NCI-H1417 (cell line): ENCODE results near the gene EXOC4.
"Not testable (repeated sequence)": the region's sequence is repeated elsewhere in the genome, so short reads cannot be mapped to it uniquely, and the experiment has no call there.

Experiments used
- DNase-seq, 3 experiments: peaks; one replicate each; lab custom pipeline; 2025; lab: John Stamatoyannopoulos, UW

EXOC4 gene

DNA sequence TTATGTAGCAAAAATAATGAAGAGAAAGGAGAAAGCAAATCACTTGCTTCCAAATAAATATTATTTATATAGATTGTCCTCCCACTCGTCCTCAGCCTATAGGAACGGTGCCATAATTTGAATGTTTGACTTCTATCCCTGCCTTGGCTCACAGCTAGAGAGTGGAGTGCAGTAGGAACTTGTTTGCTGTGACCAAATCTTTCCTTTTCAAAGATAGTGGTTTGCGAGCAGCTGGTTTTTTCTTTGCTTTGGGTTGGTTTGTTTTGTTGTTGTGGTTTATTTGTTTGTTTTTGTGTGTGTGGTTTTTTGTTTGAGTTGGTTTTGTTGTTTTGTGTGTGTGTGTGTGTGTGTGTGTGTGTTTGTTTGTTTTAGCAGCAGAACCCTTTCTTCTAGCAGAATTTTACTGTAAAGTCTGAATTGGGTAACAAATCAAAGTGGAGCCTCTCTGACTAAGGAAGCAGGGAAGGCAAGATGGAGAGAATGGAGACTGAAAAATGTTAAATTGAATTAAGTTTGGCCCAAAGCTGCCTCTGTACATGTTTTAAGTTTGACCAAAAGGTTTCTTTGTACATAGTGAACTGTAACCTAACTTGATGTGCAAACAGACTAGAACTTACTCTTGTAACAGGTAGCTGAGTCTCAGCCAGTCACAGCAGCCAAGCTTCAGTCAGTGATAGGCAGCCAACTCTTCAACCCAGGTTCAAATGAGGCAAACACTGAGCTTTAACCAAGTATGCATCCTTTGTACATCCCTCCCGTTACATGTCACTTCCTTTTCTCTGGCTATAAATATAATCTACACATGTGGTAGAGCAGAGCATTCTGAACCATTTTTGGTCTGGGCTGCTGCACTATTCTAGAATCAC is 724.8 kb downstream of the EXOC4 start:
- DNase-seq = no peak

DNA sequence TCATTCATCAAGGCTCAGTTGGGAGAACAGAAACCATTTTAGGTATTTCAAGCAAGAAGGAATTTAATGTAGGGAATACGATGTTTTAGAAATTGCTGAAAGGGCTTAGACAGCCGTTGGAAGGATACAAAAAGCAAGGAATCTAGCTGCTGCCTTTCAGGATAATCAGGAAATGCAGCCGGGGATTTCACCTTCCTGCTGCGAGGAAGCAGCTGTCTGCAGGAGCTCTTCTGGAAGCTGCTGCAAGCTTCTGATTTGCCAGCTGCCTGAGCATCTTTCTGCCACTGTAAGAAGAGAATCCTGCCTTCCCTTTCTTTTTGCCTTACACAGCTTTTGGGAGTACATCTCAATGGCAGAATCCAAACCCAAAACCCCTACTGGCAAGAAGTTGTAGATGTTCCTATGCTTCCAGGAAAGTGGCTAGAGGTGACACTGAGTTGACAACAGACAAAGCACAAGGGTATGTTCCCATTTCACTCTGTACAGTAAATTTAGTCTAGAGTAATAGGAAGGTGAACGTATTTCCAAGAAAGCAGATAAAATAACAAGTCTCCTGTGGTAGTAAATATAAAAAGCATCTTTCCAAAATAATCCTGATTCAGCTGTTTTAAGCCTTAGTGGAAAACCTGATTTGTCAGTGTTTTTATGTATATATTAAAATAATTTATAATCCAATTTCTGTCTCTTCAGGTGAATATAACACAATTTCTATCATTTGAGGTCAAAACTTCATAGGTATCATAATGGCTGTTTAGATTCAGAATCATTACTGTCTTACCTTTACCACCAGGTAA is 725.8 kb downstream of the EXOC4 start:
- DNase-seq = no peak

DNA sequence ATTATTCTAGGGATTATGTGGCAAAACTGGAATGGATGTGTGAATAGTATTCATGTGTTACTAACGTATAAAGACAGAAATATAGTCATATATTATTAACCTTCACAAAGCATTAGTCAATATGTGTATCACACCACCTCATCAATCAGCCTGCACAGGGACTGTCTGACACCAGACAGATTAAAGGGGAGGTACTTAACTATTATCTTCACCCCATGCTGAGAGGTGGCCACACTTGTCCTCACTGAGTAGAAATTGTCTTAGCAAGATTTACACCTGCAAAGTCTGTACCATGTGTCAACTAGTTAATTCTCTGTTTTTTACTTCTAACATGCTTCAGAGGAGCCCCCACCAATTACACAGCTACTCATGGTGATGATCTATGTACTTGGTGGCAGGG is 727.9 kb downstream of the EXOC4 start:
- peak in 2 of 3 experiments; percentile 64 to 93 for DNase-seq

DNA sequence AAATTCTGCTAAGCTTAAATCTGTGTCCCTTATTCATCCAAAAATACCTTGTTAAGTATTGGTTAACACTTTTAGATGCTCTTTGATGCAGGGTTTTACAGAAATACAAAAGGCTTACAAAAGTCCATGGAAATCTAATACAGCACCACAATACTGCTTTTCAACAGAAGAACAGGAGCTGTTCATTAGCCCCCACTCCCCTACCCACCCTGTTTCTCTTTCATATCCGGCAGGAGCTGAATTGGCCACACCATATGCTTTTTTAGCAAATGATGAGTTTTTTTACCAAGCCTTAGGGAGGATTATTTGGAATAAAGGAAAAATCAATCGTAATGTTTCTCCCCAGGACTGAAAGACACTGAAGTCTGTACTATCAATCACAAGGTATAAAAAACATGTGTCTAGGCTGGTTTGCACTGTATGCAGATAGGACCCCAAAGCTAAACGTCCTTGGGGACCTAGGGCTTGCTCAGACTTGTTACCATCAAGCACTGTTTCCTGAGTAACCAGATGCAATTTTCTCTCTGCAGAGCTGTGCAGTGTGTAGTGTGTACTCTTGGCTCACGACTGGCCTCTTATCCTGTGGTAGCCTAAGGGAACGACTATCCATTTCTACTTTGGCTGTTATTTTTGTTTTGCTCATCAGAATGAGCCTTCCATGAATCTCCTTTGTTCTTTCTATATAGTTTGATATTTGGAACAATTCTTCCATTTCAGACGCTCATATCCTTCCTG is 731.0 kb downstream of the EXOC4 start:
- peak; percentile 48 to 89 (median 76) for DNase-seq

DNA sequence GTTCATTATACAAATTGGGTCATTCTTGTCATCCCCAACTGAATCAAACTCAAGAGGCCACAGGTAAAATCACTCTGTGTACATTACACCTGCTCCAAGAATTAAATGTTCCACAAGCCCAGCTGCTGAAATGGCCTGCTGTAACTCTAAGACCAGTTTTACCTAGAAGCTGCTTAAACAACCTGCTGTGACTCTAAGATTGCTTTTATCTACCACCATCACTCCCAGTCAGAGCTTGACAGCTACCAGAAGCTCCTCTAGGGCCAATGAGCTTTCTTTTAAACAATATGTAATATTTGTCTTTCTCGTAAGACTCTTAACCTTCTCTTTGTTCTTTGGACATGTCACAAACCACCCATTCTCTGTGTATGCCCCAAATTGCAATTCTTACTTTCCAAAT is 732.4 kb downstream of the EXOC4 start:
- no peak for DNase-seq

DNA sequence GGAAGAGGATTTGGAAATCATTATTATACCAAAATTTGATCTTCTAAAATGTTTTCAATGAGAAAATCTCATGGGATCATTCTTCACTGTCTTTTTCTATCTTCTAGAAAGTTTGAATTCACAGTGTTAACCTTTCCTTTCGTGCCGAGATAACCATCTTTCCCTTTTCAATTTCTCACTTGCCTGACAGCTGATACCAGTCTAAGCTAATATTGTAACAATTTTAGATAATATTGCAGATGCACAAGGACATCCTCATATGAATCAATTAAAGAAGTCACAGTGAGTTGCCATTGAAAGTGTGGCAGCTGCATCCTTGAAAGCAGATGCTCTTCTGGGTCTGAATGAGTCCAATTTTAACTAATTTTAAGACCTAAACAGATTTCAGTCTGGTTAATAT is 734.7 kb downstream of the EXOC4 start:
- DNase-seq = no peak

DNA sequence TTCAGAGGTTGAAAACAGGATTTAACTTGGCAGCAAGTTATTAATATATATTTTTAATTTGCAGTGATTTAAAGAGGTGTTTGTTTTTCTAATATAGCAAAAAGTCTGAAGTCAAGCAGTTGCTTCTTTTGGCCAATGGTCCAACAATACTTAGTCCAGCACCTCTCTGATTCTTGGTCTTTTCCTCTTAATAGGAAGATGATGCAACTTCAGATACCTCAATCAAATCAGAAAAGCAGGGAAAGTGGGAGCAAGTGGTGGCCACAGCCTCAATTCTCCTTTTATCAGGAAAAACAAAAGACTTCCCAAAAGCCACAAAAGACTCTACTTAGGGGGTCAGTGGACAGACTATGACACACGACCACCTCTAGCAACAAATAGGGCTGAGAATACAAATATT is 740.7 kb downstream of the EXOC4 start:
- DNase-seq = no peak

DNA sequence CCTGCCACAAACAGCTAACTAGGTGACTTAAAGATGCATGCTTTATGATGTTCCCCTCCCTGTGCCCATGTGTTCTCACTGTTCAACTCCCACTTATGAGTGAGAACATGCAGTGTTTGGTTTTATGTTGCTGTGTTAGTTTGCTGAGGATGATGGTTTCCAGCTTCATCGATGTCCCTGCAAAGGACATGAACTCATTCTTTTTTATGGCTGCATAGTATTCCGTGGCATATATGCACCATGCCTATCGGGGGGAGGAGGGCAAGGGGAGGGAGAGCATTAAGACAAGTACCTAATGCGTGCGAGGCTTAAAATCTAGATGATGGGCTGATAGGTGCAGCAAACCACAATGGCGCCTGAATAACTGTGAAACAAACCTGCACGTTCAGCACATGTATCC is 741.2 kb downstream of the EXOC4 start:
- DNase-seq = not testable (repeated sequence)

DNA sequence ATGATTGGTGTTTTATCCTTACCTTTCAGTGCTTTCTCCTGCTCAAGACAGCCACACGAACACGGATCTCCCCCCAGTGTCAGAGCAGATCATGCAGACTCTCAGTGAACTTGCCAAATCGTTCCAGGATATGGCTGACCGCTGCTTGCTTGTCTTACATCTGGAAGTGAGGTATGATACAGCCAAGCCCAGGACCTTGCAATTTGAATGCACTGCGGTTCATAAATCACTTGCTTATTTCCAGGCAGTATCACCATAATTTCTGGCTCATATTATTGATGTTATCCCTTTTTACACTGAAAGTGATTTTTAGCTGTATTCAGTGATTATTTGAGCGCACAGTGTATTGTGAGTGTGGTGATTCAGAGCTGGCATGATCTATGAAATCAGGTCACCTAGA is 744.6 kb downstream of the EXOC4 start:
- DNase-seq = no peak

DNA sequence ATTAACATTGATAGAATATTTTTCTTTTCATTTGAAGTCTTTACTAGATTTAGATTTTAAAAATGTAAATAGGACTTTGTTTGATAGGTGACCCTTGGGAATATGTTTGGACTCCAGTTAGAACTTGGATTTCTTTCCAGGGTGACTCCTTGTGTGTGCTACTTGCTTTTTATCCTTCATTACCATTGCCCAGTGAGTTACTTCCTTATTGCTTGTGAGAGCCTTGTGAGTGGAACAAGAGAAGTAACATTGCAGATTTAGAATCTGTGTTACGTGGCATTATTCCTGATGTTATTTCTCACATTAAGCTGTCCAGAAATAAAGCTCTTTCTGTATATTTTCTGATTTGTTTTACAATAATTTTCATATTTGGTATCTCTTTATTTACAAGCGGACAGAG is 746.3 kb downstream of the EXOC4 start:
- no peak for DNase-seq

DNA sequence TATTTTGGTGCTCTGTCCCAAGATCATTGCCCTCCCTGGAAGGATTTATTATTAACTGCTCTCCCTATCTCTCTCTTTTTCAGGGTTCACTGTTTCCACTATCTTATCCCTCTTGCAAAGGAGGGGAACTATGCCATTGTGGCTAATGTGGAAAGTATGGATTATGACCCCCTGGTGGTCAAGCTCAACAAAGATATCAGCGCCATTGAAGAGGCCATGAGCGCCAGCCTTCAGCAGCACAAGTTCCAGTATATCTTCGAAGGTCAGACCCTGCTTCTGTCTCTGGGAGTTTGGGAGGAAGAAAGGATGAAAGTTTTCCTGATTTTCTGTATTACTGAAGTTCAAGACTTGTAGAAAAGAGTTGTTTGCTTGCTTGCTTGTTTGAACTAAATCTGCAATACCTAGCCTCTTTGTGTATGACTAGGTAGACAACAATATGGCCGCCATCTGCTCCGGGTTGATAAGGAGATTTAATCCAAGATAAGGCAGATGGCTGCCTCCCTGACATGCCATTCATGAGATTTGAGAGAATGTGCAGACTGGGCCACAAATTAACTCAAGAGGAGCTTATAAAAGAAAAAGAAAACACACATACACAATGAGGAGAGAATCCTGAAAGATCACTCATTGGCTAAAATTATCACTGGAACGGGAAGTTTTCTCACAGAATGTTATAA is 752.1 kb downstream of the EXOC4 start:
- DNase-seq = no peak

DNA sequence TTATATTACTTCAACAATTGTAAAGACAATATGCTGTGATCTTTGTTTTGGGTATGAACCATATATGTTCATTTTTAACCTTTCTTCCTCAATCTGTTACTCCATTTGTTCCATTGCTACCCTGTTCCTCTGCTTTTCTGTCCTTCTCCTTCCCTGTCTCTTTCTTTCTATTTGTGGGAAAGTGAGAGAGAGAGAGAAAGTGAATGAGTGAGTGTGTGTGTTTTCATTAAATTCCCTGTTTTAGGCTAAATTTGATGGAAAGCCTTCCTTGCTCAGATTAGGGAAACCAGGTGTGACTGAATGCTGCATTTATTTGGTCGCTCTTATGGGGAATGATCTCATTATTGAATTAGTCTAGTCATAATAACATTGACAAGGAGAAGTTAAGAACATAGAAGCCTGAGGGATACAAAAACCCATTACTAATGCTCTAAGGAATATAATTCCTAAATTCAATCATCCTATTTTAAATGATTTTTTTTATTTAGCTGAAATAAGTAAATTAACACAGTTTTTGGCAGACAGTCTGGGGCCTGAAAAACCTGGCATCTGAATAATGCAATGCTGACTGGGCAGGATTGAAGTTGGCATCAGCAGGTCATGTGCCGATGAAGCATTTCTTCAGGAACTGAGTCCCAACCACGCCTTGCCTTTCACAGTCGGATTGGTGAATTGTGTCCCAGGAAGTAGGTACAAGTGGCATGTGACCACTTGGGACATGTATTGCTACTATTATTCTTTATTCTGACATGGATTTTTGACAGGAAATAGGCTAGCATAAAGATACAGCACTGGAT is 756.6 kb downstream of the EXOC4 start:
- DNase-seq = no peak

DNA sequence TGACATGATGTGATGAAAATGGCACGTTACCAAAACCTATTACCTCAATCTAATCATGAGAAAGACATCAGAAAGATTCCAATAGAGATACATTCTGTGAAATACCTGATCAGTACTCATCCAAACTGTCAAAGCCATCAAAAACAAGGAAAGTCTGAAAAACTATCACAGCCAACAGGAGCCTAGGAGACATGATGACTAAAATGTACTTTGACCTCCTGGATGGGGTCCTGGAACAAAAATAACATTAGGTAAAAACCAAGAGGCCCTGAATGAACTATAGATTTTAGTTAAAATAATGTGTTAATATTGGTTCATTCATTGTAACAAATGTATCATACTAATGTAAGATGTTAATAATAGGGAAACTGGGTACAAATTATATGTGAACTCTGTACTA is 760.4 kb downstream of the EXOC4 start:
- DNase-seq = no peak

DNA sequence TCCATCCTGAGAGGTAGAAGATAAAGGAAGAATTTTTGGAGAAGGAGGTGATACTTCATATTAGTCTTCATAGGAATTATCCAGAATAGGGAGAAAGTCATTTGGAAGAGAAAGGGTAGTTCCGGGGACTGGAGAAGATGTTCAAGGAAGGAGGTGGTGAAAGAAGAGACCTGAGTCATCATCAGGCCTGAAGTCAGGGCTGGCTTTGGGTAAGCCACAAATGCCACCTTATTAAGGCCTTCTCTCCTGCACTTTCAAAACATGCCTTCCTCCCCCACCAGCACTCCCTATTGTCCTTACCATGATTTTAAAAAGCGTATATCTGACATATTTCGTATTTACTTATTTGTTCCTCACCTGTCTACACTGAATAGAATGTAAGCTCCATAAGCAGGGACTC is 762.1 kb downstream of the EXOC4 start:
- DNase-seq = no peak

DNA sequence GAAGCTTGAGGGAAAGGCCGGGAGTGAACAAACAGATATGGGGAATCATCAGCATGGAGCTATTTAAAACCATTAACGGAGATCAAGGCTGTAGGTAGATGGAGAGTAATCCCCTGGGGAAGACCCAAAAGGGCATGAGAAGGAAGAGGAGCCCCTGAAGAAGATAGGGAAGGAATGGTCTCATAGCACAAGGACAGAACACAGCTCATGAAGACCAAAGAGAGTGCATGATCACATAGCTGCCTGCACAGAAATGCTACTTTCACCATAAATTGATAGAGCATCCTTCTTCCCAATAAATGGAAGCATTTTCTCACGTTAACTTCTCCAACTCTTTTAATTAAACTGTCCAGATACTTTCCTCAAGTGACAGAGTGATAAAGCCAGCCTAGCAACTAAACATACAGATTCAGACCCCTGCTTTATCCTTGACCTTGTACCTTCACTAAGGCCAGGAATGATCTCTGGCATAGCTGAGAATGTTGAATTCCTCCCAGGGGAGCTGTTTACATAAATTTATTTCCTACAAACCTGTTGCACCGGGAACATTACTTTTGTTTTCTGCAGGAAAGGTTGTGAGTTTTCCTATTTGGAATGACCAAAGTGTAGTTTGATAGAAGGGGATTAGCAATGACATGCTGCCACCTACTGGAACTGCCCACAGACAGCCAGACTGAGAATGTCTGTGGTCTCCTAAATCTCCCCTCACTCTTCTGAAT is 763.5 kb downstream of the EXOC4 start:
- peak; percentile 51 to 84 (median 68) for DNase-seq

DNA sequence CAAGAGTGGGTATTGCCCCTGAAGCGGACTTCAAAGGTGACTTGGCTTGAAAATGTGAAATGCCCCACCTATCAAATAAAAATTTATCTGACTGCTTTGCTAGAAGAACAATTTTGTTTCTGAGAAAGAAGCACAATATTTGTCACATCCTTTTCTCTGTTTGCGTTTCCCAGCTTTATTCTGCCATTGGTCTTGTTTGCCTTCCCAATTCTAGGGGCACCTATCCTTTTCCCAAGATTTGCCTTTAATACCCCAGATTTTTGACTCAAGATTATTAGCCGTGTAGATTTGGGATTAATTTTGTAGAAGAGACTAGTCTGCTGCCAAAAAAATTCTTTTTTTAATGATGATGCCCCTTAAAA is 764.0 kb downstream of the EXOC4 start:
- DNase-seq = no peak

DNA sequence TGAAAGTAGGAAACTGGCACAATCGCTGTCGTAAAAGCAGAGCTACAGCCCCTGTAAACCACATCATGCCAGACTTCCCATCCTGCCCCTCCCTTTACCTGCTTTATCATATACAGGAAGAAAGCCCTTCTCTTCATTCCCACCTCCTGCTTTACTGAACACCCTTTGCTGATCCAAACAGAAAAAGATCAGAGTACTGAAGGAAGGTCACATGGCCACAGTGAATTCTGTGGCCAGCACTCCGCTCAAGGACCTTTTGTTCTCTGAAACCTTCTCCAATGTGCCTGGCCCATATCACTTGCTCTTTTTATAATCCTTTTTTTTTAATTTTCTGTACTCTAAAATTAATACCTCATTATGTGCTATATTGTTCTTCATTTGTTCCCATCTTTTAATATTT is 765.4 kb downstream of the EXOC4 start:
- peak in 1 of 3 experiments; percentile 53 for DNase-seq

DNA sequence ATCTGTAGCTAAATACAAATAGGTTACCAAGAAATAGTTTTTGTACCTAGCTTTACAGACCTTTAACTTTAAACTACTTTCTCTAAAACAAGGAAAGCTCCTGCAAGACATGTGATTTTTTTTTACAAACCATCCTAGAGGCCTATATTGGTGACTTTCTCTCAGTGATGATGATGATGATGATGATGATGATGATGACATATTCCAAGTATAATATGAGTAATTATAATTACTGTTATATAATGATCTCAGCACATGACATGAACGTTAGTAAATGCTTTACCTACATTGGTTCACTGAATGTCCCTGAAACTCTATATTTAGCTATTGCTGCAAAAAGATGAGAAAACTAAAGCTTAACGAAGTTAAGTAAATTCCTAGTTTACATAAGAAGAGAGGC is 766.4 kb downstream of the EXOC4 start:
- no peak for DNase-seq

DNA sequence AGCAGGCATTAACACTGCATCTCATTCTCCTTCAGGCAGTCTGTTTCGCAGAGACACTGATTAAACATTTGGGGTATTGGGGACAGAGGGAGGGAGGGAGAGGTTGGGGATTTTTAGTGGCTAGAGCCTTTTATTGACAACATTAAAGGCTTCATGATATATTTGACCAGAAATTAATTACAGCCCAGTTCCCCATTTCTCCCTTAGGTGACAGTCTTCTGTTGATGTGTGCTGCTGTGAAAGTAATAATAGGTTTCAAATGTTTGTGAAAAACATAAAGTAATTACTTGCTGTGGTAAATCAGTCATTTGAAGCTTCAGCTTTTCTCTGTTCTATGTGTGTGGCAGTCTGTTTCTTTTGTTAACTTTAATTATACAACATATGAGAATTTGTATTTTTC is 769.0 kb downstream of the EXOC4 start:
- DNase-seq = peak in 2 of 3 experiments; percentile 75 to 94

DNA sequence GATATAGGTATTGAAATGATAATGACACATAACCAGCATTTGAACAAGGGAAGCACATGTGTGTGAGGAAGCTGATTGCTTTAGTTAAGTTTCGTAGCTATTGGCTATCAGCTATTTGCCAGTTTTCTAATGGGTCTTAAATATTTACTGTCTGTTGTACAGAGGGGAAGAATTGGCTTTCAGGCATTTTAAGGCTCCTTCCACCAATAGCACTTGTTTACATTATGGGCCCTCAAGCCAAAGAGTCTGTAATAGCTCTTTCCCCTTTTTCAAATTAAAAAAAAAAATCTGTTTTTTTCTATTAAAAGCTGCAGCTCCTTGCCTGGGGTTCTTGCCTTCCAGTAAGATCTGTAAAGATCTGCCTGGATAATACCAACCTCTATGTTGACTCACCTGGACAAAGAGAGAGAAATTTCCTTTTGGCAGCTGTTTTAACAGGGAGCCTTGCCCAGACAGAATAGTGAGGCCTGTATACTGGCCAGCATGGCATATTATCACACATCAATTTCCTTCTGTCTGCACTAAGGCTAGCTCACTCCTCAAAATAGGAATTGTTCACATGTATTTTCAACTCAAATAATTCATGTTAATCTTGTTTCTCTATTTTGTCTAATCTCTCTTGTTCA is 769.5 kb downstream of the EXOC4 start:
- DNase-seq = peak in 2 of 3 experiments; percentile 73 to 94
